ENCODE measurements around the gene ETV6. TPM values are rescaled to one million over a fixed set of nuclear protein-coding genes. Genes with fewer than 3 reads are reported as not detected.
A peak's percentile ranks its signal among the peaks of the same experiment; 100 is the strongest.

Gene ETV6
- total RNA-seq, 1 experiment from 2014 or later, result 89.1 TPM

DNA sequence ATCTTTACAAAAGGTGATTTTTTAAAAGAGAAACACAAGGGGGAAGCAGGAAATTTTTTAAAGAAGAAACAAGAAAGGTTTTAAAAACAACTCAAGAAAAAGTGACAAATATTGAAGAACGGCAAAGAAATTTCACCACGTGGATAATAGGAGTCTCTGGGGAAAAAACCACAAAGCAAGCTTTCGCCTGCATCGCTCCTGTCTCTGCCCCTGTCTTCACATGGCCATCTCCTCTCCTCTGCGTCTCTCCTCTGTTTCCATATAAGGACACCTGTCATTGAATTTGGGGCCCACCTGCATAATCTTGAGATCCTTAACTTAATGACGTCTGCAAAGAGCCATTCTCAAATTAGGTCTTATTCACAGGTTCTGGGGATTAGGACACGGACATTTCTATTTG lies 175.8 kb downstream of the ETV6 start:
- intact Hi-C loops (cut with micrococcal nuclease; ENCODE audit: unreplicated experiment), result no loop called here
- Mint-ChIP-seq H3K27me3 (ENCODE audit: unreplicated experiment) (no peaks in the 10 kb centered on the region), H3K9me3 (ENCODE audit: low read depth, unreplicated experiment) (no peaks in the 10 kb centered on the region), H3K27ac (ENCODE audit: unreplicated experiment) (no peak overlapping the region), H3K4me3 (ENCODE audit: low read depth, unreplicated experiment) (no peak overlapping the region), H3K36me3 (ENCODE audit: insufficient read depth, unreplicated experiment) (peaks cover 13% of the 10 kb centered on the region), H3K4me1 (ENCODE audit: low read depth, unreplicated experiment) (peaks cover 16% of the 10 kb centered on the region)
- no peak for DNase-seq
- TF ChIP-seq, protein P1, sequence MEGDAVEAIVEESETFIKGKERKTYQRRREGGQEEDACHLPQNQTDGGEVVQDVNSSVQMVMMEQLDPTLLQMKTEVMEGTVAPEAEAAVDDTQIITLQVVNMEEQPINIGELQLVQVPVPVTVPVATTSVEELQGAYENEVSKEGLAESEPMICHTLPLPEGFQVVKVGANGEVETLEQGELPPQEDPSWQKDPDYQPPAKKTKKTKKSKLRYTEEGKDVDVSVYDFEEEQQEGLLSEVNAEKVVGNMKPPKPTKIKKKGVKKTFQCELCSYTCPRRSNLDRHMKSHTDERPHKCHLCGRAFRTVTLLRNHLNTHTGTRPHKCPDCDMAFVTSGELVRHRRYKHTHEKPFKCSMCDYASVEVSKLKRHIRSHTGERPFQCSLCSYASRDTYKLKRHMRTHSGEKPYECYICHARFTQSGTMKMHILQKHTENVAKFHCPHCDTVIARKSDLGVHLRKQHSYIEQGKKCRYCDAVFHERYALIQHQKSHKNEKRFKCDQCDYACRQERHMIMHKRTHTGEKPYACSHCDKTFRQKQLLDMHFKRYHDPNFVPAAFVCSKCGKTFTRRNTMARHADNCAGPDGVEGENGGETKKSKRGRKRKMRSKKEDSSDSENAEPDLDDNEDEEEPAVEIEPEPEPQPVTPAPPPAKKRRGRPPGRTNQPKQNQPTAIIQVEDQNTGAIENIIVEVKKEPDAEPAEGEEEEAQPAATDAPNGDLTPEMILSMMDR (IDR thresholded peaks at IDR 0.05; ENCODE audit: unreplicated experiment), result no peak
- CTCF ChIA-PET, result interaction anchor here (0.6 kb wide), 1 partner anchor 192 kb away, joined by 3 read pairs; no protein-coding TSS in a partner anchor
- no TSS peak for BruUV-seq (replicated peaks)

DNA sequence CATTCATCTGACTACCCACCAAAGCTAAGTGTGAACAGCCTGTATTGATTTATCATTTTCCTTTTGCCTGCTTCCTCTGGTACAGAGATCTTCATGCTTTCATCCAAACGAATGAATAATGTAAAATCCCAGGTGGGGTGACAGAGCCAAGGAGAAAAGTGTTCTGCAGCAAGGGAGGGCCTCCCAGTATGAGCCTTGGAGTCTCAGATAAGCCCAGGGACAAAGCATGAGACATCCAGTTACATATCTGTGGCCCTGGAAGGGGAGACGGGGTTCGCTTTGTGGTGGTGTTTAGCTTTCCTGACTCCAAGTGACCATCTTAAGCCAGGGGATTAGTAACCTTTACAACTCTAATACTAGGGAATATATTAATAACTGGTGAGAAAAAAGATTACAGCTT lies 177.1 kb downstream of the ETV6 start:
- Mint-ChIP-seq H3K27ac (ENCODE audit: unreplicated experiment) (peak overlapping the region; percentile 43), H3K4me1 (ENCODE audit: low read depth, unreplicated experiment) (peaks cover 15% of the 10 kb centered on the region), H3K4me3 (ENCODE audit: low read depth, unreplicated experiment) (no peak overlapping the region), H3K36me3 (ENCODE audit: insufficient read depth, unreplicated experiment) (peaks cover 13% of the 10 kb centered on the region), H3K27me3 (ENCODE audit: unreplicated experiment) (no peaks in the 10 kb centered on the region), H3K9me3 (ENCODE audit: low read depth, unreplicated experiment) (no peaks in the 10 kb centered on the region)
- CTCF ChIA-PET, result no interaction called here
- BruUV-seq (replicated peaks), result no TSS peak
- intact Hi-C loops (cut with micrococcal nuclease; ENCODE audit: unreplicated experiment), result no loop called here
- TF ChIP-seq, protein P1 (IDR thresholded peaks at IDR 0.05; ENCODE audit: unreplicated experiment), result no peak
- no peak for DNase-seq

DNA sequence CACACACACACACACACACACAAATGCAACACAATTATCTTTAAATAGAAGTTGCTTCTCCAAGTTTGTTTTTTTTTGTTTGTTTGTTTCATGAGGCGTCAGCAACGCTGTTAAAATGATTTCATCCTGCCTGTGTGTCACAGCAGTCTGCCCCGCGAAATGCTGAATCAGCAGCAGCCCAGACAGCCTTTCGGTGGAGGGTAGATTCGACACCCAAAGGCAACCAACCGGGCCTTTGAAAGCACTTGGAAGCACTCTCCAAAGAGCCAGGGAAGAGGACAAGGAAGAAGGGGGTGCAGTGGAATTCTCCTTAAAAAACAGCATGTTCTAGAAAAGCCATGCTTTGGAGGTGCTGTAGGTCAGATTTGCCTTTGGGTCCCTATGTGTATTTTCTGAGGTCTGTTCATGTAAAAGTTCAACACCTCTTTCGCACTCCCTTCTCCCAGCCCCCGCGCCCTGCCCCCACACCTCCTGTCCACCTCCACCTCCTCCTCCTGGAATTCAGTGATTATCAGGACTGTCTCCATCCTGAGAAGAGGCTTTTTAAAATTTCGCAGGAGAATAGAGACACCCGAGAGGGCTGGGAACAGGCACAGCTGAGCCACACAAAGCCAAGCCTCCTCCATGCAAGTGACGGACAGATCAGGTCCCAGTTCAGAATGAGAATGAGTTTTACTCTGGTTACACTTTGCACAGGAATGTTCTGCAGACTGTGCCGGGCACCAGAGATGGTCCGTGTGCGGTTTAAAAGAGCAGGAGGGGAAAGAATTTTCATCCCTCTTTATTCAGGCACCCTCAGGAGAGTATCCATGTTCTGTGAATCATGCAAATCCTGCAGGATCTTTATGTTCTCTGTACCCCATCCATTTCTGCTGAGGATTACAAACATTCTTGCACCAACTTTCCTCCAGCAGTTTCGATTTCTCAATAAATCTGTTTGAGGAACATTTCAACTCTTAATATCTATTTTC lies 177.9 kb downstream of the ETV6 start:
- H3K4me3 Mint-ChIP-seq (ENCODE audit: low read depth, unreplicated experiment), result no peak overlapping the region
- CTCF ChIA-PET, result no interaction called here

DNA sequence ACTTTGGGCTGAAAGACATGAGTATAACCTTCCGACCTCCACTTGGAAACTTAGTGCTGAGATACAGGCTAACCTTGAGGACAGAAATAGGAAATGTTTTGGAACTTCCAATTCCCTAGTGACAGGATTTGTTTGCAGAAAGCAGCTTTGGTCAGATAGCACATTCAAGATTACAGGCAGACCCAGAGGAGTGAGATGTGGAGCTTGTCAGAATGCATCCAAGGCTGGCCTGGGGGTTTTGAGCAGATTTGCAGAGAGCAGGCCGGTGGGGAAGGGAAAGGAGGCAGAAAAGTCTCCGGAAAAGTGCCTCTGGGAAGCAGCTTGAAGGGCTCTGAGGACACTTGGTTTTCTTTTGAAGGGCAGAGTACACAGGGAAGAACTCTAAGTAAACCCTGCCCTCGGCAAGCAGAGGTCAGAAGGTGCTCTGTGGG lies 180.3 kb downstream of the ETV6 start:
- Mint-ChIP-seq H3K27ac (ENCODE audit: unreplicated experiment) (no peak overlapping the region), H3K36me3 (ENCODE audit: insufficient read depth, unreplicated experiment) (peaks cover 22% of the 10 kb centered on the region), H3K4me1 (ENCODE audit: low read depth, unreplicated experiment) (peaks cover 30% of the 10 kb centered on the region), H3K9me3 (ENCODE audit: low read depth, unreplicated experiment) (no peaks in the 10 kb centered on the region), H3K27me3 (ENCODE audit: unreplicated experiment) (no peaks in the 10 kb centered on the region), H3K4me3 (ENCODE audit: low read depth, unreplicated experiment) (no peak overlapping the region)
- TF ChIP-seq, protein P1 (IDR thresholded peaks at IDR 0.05; ENCODE audit: unreplicated experiment), result no peak
- intact Hi-C loops (cut with micrococcal nuclease; ENCODE audit: unreplicated experiment), result loop anchor here (10.0 kb wide), 1 partner anchor 205 kb away; no protein-coding TSS in a partner anchor
- DNase-seq, result no peak
- no TSS peak for BruUV-seq (replicated peaks)
- CTCF ChIA-PET, result interaction anchor here (1.4 kb wide), 1 partner anchor 17 kb away, joined by 3 read pairs; no protein-coding TSS in a partner anchor

More for the DNA sequence above, 177.9 kb downstream of the ETV6 start:
- Mint-ChIP-seq H3K27me3 (ENCODE audit: unreplicated experiment) (no peaks in the 10 kb centered on the region), H3K27ac (ENCODE audit: unreplicated experiment) (peak overlapping the region; percentile 53), H3K9me3 (ENCODE audit: low read depth, unreplicated experiment) (no peaks in the 10 kb centered on the region), H3K36me3 (ENCODE audit: insufficient read depth, unreplicated experiment) (peaks cover 13% of the 10 kb centered on the region), H3K4me1 (ENCODE audit: low read depth, unreplicated experiment) (peaks cover 15% of the 10 kb centered on the region)
- no peak for DNase-seq
- TF ChIP-seq, protein P1 (IDR thresholded peaks at IDR 0.05; ENCODE audit: unreplicated experiment), result no peak
- intact Hi-C loops (cut with micrococcal nuclease; ENCODE audit: unreplicated experiment), result no loop called here
- BruUV-seq (replicated peaks), result no TSS peak

Measured in Calu3 (cell line).